GM12892 (cell line): ENCODE results near the gene PARG.

Experiments
- POLR2A ChIP-seq: IDR thresholded peaks from 2 replicates; pipeline ENCODE4 v1.6.1; 2011; ENCODE audit warnings: low read depth, low read length, control low read depth
- POLR2AphosphoS5 ChIP-seq: IDR thresholded peaks from 2 replicates; pipeline ENCODE4 v1.6.1; 2011; ENCODE audit warnings: low read depth, low read length, control low read depth

GRCh38 chr10:49803988-49804387, 137.8 kb downstream of the PARG start:
- no peak for TF ChIP-seq POLR2A
- no peak for TF ChIP-seq POLR2AphosphoS5
